HEK293 (cell line): ENCODE measurements around the gene PTPMT1.
"Not testable (repeated sequence)": the region's sequence is repeated elsewhere in the genome, so short reads cannot be mapped to it uniquely, and the experiment has no call there.

Experiments
- CTCF ChIA-PET: fragments of 350-600 bp; formaldehyde crosslinking; extraction: SDS; loops from one replicate; lab custom pipeline; 2021; ENCODE audit warnings: antibody characterized with exemption; lab: Yijun Ruan, JAX
- POLR2A ChIA-PET: fragments of 300-600 bp; formaldehyde crosslinking; extraction: SDS; loops from one replicate; lab custom pipeline; 2020; ENCODE audit warnings: antibody characterized with exemption, inconsistent platforms; lab: Yijun Ruan, JAX
- H3K27ac ChIP-seq: fragments of 200-500 bp; sonication (Bioruptor generic); 2 replicates; pipeline ENCODE4 v1.5.1; 2014; ENCODE audit warnings: low read depth, low read length, control low read depth, inconsistent platforms; ENCODE audit errors: extremely low read depth
- H3K36me3 ChIP-seq, 2 experiments: fragments of 200-500 bp in 1 of 2; sonication (Bioruptor generic) in 1 of 2; 1 replicate in 1 of 2; 2 replicates in 1 of 2; pipeline ENCODE4 v1.5.1; 2014 to 2017; ENCODE audit warnings: inconsistent platforms in 2 of 2, low read length in 2 of 2; ENCODE audit not compliant: control insufficient read depth in 2 of 2, insufficient read depth in 1 of 2
- H3K4me1 ChIP-seq: fragments of 200-500 bp; sonication (Bioruptor generic); 2 replicates; pipeline ENCODE4 v1.5.1; 2014; ENCODE audit warnings: mild to moderate bottlenecking, low read length, inconsistent platforms; ENCODE audit not compliant: control insufficient read depth, insufficient read depth
- H3K4me3 ChIP-seq: 2 replicates; pipeline ENCODE4 v1.5.1; 2011; ENCODE audit warnings: low read depth, mild to moderate bottlenecking, control low read depth, low read length, moderate library complexity
- H3K9me3 ChIP-seq: fragments of 200-500 bp; sonication (Bioruptor generic); 2 replicates; pipeline ENCODE4 v1.5.1; 2014; ENCODE audit warnings: low read depth, low read length, inconsistent platforms; ENCODE audit not compliant: control insufficient read depth, insufficient read depth
- GLI4 ChIP-seq: fragments of 450-650 bp; formaldehyde crosslinking; IDR thresholded peaks from 2 replicates; pipeline ENCODE4 v1.5.1; 2016; ENCODE audit warnings: missing biosample characterization, missing genetic modification characterization
- PATZ1 ChIP-seq: fragments of 450-650 bp; formaldehyde crosslinking; IDR thresholded peaks from 2 replicates; pipeline ENCODE4 v1.5.1; 2016; ENCODE audit warnings: missing biosample characterization, missing genetic modification characterization
- PRDM10 ChIP-seq: fragments of 450-650 bp; formaldehyde crosslinking; IDR thresholded peaks from 2 replicates; pipeline ENCODE4 v1.5.1; 2016; ENCODE audit warnings: missing biosample characterization, missing genetic modification characterization
- REPIN1 ChIP-seq: fragments of 450-650 bp; formaldehyde crosslinking; IDR thresholded peaks from 2 replicates; pipeline ENCODE4 v1.5.1; 2017; ENCODE audit warnings: missing biosample characterization, missing genetic modification characterization, low read depth
- SETDB1 ChIP-seq: IDR thresholded peaks from one replicate; pipeline ENCODE4 v1.6.1; 2017; ENCODE audit warnings: mild to moderate bottlenecking, low read length, moderate library complexity, mixed read lengths; ENCODE audit not compliant: insufficient read length
- SP2 ChIP-seq: fragments of 450-650 bp; formaldehyde crosslinking; IDR thresholded peaks from 2 replicates; pipeline ENCODE4 v1.5.1; 2016; ENCODE audit warnings: missing biosample characterization, missing genetic modification characterization
- SP7 ChIP-seq: fragments of 450-650 bp; formaldehyde crosslinking; IDR thresholded peaks from 2 replicates; pipeline ENCODE4 v1.5.1; 2016; ENCODE audit warnings: missing biosample characterization, missing genetic modification characterization
- ZBTB17 ChIP-seq: fragments of 450-650 bp; formaldehyde crosslinking; IDR thresholded peaks from 2 replicates; pipeline ENCODE4 v1.5.1; 2016; ENCODE audit warnings: missing biosample characterization, missing genetic modification characterization
- ZBTB20 ChIP-seq: fragments of 450-650 bp; formaldehyde crosslinking; IDR thresholded peaks from 2 replicates; pipeline ENCODE4 v1.5.1; 2016; ENCODE audit warnings: missing biosample characterization, missing genetic modification characterization
- ZNF138 ChIP-seq: fragments of 450-650 bp; formaldehyde crosslinking; IDR thresholded peaks from 2 replicates; pipeline ENCODE4 v1.5.1; 2016; ENCODE audit warnings: missing biosample characterization, missing genetic modification characterization, borderline replicate concordance
- ZNF140 ChIP-seq: fragments of 450-650 bp; formaldehyde crosslinking; IDR thresholded peaks from 2 replicates; pipeline ENCODE4 v1.5.1; 2016; ENCODE audit warnings: missing biosample characterization, missing genetic modification characterization
- ZNF146 ChIP-seq: fragments of 450-650 bp; formaldehyde crosslinking; IDR thresholded peaks from 2 replicates; pipeline ENCODE4 v1.5.1; 2016; ENCODE audit warnings: missing biosample characterization, missing genetic modification characterization
- ZNF169 ChIP-seq: fragments of 450-650 bp; formaldehyde crosslinking; IDR thresholded peaks from 2 replicates; pipeline ENCODE4 v1.5.1; 2016; ENCODE audit warnings: missing biosample characterization, missing genetic modification characterization
- ZNF266 ChIP-seq: fragments of 450-650 bp; formaldehyde crosslinking; IDR thresholded peaks from 2 replicates; pipeline ENCODE4 v1.5.1; 2016; ENCODE audit warnings: missing biosample characterization, missing genetic modification characterization, low read depth
- ZNF335 ChIP-seq: fragments of 450-650 bp; formaldehyde crosslinking; conservative IDR thresholded peaks from 2 replicates; pipeline ENCODE4 v1.5.1; 2016; ENCODE audit warnings: missing biosample characterization, missing genetic modification characterization
- ZNF341 ChIP-seq: fragments of 450-650 bp; formaldehyde crosslinking; IDR thresholded peaks from 2 replicates; pipeline ENCODE4; 2016; ENCODE audit warnings: low read depth, missing biosample characterization, missing genetic modification characterization
- ZNF350 ChIP-seq: fragments of 450-650 bp; formaldehyde crosslinking; IDR thresholded peaks from 2 replicates; pipeline ENCODE4 v1.5.0; 2017; ENCODE audit warnings: missing biosample characterization, mild to moderate bottlenecking, missing genetic modification characterization
- ZNF529 ChIP-seq: fragments of 450-650 bp; formaldehyde crosslinking; IDR thresholded peaks from 2 replicates; pipeline ENCODE4 v1.5.1; 2017; ENCODE audit warnings: missing genetic modification characterization, missing biosample characterization; ENCODE audit not compliant: insufficient replicate concordance
- ZNF600 ChIP-seq: fragments of 450-650 bp; formaldehyde crosslinking; IDR thresholded peaks from 2 replicates; pipeline ENCODE4 v1.5.1; 2016; ENCODE audit warnings: missing biosample characterization, missing genetic modification characterization
- ZNF629 ChIP-seq: fragments of 450-650 bp; formaldehyde crosslinking; IDR thresholded peaks from 2 replicates; pipeline ENCODE4 v1.5.1; 2017; ENCODE audit warnings: missing biosample characterization, missing genetic modification characterization
- ZNF707 ChIP-seq: fragments of 450-650 bp; formaldehyde crosslinking; IDR thresholded peaks from 2 replicates; pipeline ENCODE4 v1.5.1; 2016; ENCODE audit warnings: missing biosample characterization, missing genetic modification characterization

Gene PTPMT1

GRCh38 chr11:47524291-47524874 is 41.0 kb upstream of the PTPMT1 start:
- Histone ChIP-seq H3K9me3 (no peaks in the 10 kb centered on the region), H3K36me3 (no peaks in the 10 kb centered on the region; a peak in 1 of 3 replicates), H3K4me3 (no peak overlapping the region), H3K27ac (peak overlapping the region; percentile 27), H3K4me1 (peaks cover 17% of the 10 kb centered on the region)
- ChIA-PET POLR2A (interaction anchor here (0.8 kb wide), 1 partner anchor 15 kb away, joined by 3 read pairs; no protein-coding TSS in a partner anchor), CTCF (interaction anchor here (1.0 to 1.6 kb wide), 2 partner anchors 14 to 16 kb away, joined by 3 read pairs; no protein-coding TSS in a partner anchor)
- TF ChIP-seq REPIN1 (tag by site-specific recombination) (no peak), ZNF341 (tag by site-specific recombination) (peak; percentile 93), ZBTB17 (tag by site-specific recombination) (peak; percentile 46; the same call in 1 of the 2 replicates), ZNF600 (peak; percentile 93), PATZ1 (peak; percentile 6; the same call in 1 of the 2 replicates), GLI4 (tag by site-specific recombination) (no peak), ZNF335 (peak; percentile 15; the same call in 1 of the 2 replicates), ZBTB20 (peak; percentile 22; the same call in 1 of the 2 replicates)

GRCh38 chr11:47526032-47526431 is 39.4 kb upstream of the PTPMT1 start:
- CTCF ChIA-PET: interaction anchor here (0.9 kb wide), 1 partner anchor 12 kb away, joined by 3 read pairs; no protein-coding TSS in a partner anchor

GRCh38 chr11:47527186-47527585 is 38.2 kb upstream of the PTPMT1 start:
- no peaks in the 10 kb centered on the region; a peak in 1 of 3 replicates for H3K36me3 ChIP-seq
- no peak overlapping the region for H3K27ac ChIP-seq
- H3K9me3 ChIP-seq: no peaks in the 10 kb centered on the region
- CTCF ChIA-PET: no interaction called here
- POLR2A ChIA-PET: interaction anchor here (0.6 kb wide), 1 partner anchor 48 kb away, joined by 4 read pairs; no protein-coding TSS in a partner anchor
- H3K4me1 ChIP-seq: peaks cover 17% of the 10 kb centered on the region
- no peak overlapping the region for H3K4me3 ChIP-seq
- TF ChIP-seq ZNF169 (no peak), ZNF350 (tag by site-specific recombination) (no peak), ZNF140 (no peak), ZNF707 (tag by site-specific recombination) (no peak), GLI4 (tag by site-specific recombination) (no peak), ZNF266 (no peak), SP7 (tag by site-specific recombination) (peak; percentile 52; the same call in 1 of the 2 replicates), ZNF529 (tag by site-specific recombination) (no peak), SETDB1 (no peak), SP2 (tag by site-specific recombination) (no peak), ZNF629 (no peak), ZNF146 (tag by site-specific recombination) (no peak), ZNF138 (tag by site-specific recombination) (no peak)

More at GRCh38 chr11:47526032-47526431, 39.4 kb upstream of the PTPMT1 start:
- H3K9me3 ChIP-seq, H3K27ac ChIP-seq, POLR2A ChIA-PET: not testable (repeated sequence)
- TF ChIP-seq PRDM10 (tag by site-specific recombination): peak; percentile 66
- TF ChIP-seq, all 188 proteins: peak for 1; not testable (repeated sequence) for 187
- peaks cover 17% of the 10 kb centered on the region for H3K4me1 ChIP-seq
- H3K4me3 ChIP-seq, H3K36me3 ChIP-seq: not testable (repeated sequence)
